ENCODE data around the gene CD2BP2.
"Not testable (repeated sequence)": the region's sequence is repeated elsewhere in the genome, so short reads cannot be mapped to it uniquely, and the experiment has no call there.

The CD2BP2 gene

DNA sequence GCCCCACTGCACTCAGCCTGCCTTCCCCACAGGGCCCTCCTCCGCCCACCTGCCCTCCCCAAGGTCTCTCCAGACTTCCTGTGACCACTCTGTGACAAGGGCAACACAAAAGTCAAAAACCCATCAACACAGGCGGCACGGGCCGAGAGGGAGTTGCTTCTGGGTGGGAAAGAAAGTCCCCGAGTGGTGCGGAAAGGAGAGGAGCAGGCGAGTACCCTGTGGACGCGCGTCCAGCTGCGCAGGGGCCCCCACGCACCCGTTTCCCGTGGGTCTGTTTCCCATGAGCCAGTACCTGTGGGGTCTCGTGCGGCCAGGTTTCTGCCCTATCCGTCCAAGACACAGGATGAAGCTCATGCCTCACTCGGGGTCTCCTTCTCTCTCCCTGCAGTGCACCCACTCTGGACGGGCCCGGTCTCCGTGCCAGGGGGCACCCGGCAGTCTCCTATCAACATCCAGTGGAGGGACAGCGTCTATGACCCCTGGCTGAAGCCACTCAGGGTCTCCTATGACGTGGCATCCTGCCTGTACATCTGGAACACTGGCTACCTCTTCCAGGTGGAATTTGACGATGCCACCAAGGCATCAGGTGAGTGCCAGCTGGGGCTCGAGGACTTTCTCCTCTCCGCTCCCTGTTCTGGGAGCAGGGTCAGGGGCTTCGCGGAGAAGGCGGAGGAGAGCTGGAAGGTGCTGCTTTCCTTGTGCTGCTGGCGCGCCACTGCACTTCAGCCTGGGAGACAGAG, 12.2 kb downstream of the CD2BP2 start:
- DNase-seq (ENCODE audit: low read depth), result no peak

DNA sequence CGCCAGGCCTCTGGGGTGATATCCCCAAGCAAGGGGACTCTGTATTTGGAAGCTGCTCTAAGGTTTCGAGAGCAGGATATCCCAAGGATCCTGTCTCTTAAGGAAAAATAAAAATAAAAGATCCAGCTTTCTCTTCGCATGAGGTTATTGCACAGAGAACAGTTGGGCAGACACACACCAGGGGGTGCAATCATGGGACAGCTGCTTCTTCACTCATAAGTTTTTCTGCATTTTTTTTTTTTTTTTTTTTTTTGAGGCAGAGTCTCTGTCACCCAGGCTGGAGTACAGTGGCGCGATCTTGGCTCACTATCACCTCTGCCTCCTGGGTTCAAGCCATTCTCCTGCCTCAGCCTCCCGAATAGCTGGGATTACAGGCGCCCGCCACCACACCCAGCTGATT, 13.1 kb downstream of the CD2BP2 start:
- DNase-seq (ENCODE audit: low read depth), result not testable (repeated sequence)

GRCh38 chr16:30340621-30341020, 14.5 kb downstream of the CD2BP2 start:
- no peak for DNase-seq (ENCODE audit: low read depth)

GRCh38 chr16:30338715-30339114, 16.4 kb downstream of the CD2BP2 start:
- DNase-seq (ENCODE audit: low read depth), result not testable (repeated sequence)

GRCh38 chr16:30337964-30338357, 17.1 kb downstream of the CD2BP2 start:
- DNase-seq (ENCODE audit: low read depth), result not testable (repeated sequence)

DNA sequence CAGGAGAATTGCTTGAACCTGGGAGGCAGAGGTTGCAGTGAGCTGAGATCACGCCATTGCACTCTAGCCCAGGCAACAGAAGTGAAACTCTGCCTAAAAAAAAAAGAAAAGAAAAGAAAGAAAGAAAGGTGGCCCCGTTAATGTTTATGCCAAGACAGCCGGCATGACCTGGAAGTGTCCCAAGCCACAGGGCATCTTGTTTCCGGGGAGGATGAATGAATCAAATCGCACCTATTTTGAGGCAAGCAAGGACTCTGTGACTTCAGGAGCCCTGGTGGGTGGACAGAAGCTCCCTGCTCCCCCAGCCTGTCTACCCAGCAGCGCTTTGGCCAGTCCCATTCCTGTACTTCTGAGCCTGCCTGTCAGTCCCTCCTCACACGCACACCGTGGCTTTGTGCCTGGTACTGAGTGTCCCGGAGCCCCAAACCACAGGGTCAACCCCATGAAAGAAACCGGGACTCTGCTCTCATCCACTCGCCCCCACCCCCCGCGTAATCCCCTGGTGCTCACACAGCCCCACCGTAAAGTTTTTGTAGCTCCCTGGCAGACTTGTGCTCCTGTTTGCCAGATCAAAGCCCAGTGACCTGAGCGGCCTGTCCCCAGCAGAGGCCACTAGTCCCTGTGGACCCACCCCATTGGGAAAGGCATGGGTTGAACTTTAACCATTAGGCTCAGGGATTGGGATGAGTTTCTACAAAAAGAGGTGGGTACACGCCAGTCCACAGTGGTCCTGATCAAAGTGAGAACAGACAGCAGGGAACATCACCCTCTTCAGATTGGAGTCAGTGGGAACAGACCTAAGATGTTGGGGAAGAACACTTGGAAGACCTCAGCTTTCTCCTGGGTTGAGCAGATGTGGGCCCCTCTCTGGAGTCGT, 19.3 kb downstream of the CD2BP2 start:
- DNase-seq (ENCODE audit: low read depth), result no peak

DNA sequence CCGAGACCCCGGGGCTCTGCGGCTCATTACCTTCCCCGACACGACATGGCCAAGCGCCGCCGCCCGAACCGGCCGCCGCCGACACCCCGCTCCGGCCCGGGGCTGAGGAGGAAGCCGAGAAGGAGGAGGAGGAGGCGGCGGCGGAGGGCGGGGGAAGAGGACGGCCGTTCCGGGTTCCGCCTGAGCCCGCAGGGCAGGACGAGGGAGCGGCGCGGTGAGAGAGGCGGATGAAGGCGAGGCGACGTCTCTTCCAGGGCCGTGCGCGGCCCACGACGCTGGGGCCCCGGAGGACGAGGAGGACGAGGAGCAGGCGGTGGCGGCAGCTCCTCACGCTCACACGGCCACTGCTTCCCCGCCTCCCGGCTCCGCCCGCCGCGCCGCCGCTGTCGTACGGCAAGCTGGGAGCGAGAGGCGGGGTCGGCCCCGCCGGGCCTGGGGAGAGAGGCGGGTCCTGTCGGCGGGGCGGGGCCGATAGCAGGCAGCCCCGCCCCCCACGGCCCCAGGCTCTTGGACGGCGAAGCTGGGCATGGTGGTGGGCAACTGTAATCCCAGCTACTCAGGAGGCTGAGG, 20.0 kb downstream of the CD2BP2 start:
- DNase-seq (ENCODE audit: low read depth), result peak; percentile 76

DNA sequence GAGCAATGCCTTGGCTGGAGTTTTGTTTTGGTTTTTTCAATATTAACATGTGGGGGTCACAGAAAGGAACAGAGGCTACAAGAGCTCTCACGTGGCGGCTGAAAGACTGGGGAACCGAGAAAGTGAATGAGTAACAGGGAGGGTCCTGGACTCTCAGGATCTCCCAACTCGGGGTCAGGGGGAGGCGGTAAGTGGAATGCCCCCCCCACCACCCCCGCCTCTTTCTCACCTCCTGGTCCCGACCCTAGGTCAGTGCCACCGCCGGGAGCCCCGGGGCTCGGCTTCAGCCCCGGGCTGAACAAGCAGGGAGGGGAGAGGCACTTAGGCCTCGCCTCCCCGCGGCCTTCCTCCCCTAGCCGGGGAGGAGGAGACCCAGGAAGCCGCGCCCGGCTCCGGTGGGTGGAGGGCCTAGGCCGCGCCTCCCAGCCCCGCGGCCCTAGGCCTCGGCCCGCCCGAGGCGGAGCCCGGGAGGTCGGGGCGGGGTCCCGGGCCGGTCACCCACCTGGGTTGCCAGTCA, 20.6 kb downstream of the CD2BP2 start:
- peak; percentile 83 for DNase-seq (ENCODE audit: low read depth)

DNA sequence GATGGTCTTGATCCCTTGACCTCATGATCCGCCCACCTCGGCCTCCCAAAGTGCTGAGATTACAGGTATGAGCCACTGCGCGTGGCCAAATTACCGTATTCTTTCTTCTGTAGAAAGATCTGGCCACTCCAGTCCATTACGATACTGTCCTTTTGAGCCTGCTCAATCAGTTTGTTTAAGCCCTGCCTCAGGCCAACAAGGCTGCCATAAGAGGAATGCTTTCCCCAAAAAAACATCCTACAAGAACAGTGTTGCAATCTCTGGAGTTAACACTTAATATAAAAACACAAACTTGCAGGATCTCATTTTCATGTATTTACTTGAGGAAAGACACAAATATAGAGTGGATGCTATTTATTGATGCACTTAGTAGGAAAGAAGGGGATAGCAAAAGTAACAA, 30.9 kb downstream of the CD2BP2 start:
- DNase-seq (ENCODE audit: low read depth), result not testable (repeated sequence)

DNA sequence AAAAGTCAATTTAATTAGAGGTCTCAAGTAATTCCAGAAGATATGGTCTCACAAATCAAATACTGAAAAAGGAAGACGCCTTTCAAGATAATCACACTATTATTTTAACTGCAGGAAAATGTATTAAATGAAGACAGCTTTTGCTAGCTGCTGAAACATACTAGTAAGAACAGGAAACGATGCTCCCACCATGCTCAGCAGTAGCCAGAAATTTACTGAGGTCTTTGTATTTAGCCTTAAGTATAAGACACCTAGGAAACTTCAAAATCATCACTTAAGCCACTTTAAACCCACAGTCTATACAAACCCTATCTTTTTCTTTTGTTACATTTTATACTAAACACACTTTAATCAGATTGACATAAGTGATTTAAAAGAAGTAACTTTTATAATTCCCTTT, 36.5 kb downstream of the CD2BP2 start:
- not testable (repeated sequence) for DNase-seq (ENCODE audit: low read depth)

- not testable (repeated sequence) for DNase-seq (ENCODE audit: low read depth)
Measured at GRCh38 chr16:30310937-30311336, 44.2 kb downstream of the CD2BP2 start.

GRCh38 chr16:30309255-30309654, 45.9 kb downstream of the CD2BP2 start:
- not testable (repeated sequence) for DNase-seq (ENCODE audit: low read depth)

Data from T follicular helper cell (primary cell).